Measurements from ENCODE around the gene ZBTB7C.

ZBTB7C gene

DNA sequence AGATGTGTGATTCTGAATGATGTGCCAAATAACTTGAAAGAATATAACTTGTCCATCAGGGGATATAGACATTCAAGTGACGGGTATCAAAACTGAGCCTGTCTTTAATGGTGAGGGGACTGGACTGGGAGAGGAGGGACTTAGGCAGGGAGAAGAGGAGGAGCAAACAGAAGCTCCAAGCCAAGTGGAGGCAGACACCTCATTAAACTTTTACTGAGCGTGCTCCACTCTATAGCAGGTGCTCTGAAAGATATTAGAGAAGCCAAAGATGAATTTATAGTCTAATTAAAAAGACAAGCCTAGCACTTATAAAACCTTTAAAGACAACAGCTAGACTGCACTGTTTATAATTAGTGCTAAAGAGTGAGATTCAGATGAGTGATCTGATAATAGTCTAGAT lies 431.0 kb downstream of the ZBTB7C start:
- DNase-seq, result no peak

Data from activated CD8-positive, alpha-beta memory T cell treated with anti-CD3 and anti-CD28 coated beads, Interleukin-2, amount 50 U/mL, for 4 hours (primary cell).